HG03571 (cell line): ENCODE measurements around the gene ALPL.

Source experiments
- ATAC-seq: cut with Tn5 transposase; IDR thresholded peaks from one replicate; pipeline ENCODE4 v1.9.1; 2021; ENCODE audit not compliant: unreplicated experiment

ALPL gene

DNA sequence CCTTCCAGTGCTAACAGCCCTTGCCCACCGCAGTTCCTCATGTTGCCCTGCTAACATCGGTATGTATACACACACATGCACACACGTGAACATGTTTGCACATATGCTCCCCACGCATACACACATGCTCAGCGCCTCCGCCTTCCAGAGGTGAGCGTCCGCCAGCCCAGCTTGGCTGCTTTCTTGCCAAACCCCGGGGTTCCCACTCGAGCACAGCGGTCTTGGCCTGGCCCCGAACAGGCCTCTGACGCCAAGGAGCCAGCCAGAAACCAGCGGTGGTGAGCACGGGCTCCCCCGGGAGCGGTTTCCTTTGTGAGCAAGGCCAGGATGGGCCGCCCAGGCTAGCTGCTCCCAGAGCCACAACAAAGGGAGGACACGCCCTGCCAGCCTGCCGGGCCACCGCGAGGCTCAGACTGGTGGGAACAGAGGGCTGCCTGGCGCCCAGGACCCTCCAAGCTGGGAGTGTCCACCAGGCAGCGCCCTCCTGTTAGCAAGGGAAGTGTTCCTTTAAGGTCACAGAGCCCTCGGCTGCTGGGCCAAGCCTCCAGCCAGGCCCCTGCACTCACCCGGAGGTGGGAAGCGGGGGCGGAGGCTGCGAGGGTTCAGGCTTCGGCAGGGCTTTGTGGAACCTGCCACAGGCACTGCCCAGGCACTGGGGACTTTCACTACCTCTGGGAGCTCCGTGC, 65.4 kb downstream of the ALPL start:
- no peak for ATAC-seq

DNA sequence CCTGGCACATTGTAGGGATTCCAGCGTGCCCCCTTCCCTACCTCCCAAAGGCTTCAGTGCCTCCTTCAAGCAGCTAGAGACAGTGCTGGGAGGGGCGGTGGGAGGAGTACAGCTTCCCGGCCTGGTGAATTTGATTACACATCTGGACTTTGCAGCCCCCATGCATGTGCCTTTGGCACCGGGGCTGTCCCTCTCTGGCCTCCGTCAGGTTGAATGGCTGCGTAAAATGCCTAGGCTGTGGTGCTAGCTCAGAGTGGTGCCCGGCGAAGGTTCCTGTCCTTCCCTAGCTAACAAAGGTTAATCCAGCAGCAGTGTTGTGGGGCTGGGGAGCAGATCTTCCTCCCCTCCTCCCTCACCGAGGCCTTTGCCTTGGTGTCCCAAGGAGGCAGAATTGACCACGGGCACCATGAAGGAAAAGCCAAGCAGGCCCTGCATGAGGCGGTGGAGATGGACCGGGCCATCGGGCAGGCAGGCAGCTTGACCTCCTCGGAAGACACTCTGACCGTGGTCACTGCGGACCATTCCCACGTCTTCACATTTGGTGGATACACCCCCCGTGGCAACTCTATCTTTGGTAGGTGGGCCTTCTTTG, 66.2 kb downstream of the ALPL start:
- no peak for ATAC-seq

- no peak for ATAC-seq
Observed at GRCh38 chr1:21576031-21576797, 67.0 kb downstream of the ALPL start.

GRCh38 chr1:21576798-21577187, 67.6 kb downstream of the ALPL start:
- ATAC-seq: no peak

DNA sequence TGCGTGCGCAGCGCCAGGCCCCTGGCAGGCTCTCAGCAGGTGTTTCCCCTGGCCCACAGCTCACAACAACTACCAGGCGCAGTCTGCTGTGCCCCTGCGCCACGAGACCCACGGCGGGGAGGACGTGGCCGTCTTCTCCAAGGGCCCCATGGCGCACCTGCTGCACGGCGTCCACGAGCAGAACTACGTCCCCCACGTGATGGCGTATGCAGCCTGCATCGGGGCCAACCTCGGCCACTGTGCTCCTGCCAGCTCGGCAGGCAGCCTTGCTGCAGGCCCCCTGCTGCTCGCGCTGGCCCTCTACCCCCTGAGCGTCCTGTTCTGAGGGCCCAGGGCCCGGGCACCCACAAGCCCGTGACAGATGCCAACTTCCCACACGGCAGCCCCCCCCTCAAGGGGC, 68.1 kb downstream of the ALPL start:
- no peak for ATAC-seq

DNA sequence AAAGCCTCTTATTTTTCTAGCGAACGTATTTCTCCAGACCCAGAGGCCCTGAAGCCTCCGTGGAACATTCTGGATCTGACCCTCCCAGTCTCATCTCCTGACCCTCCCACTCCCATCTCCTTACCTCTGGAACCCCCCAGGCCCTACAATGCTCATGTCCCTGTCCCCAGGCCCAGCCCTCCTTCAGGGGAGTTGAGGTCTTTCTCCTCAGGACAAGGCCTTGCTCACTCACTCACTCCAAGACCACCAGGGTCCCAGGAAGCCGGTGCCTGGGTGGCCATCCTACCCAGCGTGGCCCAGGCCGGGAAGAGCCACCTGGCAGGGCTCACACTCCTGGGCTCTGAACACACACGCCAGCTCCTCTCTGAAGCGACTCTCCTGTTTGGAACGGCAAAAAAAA, 68.7 kb downstream of the ALPL start:
- no peak for ATAC-seq

GRCh38 chr1:21579791-21580190, 70.6 kb downstream of the ALPL start:
- ATAC-seq: no peak

GRCh38 chr1:21584096-21584495, 74.9 kb downstream of the ALPL start:
- ATAC-seq: no peak

- ATAC-seq: no peak
Observed at GRCh38 chr1:21585037-21585436, 75.8 kb downstream of the ALPL start.

DNA sequence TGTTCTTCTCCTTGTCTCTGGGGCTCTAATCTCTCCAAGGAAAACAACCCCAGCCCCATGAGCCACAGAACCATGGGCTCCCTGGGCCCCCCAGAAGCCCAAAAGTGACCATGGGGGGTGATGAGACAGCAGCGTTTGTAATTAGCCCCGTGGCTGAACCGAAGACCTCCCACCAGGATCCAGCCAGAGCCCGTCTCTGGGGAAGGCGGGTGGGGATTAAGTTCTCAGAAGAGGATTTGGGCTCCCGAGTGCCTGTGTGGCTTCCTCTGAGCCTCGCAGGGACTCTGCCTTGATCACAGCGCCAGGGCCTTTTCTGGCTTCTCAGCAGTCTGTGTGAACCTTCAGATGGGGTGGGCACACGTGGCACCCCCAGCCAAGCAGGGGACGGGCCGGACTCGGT, 77.0 kb downstream of the ALPL start:
- ATAC-seq: no peak

DNA sequence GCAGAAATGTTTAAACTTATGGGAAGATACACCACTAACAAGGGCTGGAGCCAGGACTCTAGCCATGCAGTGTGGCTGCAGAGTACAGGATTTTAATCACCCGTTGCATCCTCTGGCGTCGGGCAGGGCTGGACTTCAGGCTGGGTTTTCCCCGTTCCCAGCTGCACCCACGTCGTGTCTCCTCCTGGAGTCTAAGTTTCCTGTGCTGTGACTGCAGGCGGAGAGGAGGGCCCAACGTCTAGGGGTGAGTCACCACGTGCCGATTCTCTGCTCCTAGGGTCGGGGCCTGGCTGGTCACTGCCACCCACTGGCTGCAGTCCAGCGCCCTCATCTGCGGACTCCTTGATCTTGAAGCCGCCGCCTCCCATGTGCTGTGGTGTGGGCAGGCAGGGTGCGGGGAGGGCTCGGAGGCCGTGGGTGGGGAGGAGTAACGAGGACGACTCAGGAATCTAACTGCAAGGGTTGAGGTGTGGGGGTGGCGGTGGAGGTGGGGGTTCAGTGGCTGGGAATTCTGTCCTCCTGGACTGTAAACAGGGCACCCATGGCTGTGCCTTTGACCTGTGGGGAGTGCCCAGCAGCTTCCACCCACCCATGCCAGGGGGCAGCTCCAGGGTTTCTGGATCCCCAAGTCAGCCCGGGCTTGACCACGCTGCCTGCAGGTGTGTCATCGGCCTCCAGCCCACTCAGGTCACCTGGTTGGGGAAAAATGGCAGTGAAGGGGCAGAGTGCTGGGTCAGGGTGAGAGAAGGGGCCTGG, 77.8 kb downstream of the ALPL start:
- no peak for ATAC-seq

DNA sequence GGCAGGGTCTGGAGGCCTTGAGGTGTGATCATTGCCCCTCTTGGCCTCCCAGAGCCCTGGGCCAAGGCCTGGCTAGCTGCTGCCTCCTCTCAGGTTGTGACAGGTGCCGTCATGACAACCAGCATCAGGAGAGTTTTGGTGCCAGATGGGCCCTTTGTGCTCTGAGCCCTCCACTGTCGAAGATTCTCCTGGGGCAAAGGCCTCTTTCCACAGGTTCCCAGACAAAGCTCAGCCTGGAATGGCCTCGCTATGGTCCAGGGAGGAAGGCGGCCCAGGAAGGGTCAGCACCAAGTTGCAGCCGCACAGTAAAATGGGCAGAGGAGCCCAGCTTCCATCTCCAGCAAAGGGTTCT, 78.4 kb downstream of the ALPL start:
- ATAC-seq: no peak

GRCh38 chr1:21589618-21590017, 80.4 kb downstream of the ALPL start:
- ATAC-seq: no peak

DNA sequence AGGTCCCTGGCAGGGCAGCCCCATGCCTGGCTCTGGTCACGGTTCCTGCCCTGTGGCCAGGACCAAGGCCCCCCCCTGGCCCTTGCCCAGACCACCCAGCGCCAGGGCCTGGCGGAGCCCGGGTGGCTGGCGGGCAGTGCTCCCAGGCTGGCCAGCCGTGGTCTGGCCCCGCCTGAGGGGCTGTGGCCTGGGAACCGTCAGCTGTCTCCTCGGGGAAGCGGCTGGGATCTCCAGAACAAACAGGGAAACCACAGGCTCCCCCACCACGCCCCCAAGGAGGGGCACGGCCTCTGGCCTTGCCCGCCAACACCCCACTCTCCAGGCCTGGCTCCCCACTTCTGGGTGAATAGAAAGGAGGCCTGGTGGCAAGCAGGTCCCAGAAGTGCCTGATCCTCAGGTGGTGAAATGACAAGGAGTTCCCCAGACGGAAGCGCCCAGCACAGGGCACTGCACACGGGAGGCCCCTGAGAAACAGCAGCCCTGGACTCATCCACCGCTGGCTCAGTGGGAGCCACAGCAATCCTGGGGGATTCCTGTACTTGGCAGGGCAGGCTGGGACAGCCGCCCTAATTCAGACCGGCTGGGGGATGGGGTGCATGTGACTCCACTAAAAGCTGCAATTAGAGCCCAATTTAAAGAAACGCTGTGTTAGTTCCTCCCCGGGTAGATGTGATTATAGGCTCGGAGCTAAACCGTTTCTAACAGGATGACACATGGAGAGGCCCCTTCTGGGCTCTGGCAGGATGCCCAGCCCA, 81.1 kb downstream of the ALPL start:
- ATAC-seq: no peak

DNA sequence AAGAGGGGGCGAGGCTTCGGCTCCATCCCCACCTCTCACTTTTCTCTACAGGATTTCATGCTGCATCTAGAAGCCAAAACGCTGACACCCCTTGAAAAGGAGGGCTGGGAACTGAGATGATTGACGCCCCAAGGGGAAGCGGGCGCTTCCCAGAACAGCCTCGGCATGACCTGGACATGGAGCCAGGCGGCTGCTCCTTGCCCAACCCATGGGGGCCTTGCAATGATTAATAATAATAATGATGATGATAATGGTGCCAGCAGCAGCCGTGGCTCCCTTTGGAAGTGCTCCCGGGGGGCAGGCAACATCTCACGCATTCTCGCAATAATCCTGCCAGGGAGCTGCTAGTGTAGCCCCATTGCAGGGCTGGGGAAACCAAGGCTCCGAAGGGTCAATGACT, 81.7 kb downstream of the ALPL start:
- ATAC-seq: no peak

GRCh38 chr1:21592086-21592865, 83.1 kb downstream of the ALPL start:
- ATAC-seq: no peak

- no peak for ATAC-seq
Observed at GRCh38 chr1:21593231-21593630, 84.0 kb downstream of the ALPL start.

DNA sequence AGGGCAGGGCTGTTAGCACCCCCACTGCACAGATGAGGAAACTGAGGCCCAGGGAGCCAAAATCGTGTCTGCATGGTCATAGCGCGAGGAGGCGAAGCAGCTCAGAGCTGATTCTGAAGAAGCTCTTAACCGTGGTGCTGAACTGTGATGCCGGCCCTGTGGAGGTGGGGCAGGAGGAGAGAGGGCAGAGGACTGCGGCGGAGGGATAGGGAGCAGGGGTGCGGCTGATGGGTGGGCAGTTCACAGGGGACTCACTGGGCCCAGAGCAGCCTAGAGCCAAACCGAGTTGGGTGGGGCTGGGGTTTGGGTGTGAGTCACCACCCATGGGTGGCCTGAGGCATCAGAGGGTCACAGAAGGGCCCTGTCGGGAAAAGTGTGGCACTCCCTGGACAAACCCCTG, 85.3 kb downstream of the ALPL start:
- no peak for ATAC-seq

DNA sequence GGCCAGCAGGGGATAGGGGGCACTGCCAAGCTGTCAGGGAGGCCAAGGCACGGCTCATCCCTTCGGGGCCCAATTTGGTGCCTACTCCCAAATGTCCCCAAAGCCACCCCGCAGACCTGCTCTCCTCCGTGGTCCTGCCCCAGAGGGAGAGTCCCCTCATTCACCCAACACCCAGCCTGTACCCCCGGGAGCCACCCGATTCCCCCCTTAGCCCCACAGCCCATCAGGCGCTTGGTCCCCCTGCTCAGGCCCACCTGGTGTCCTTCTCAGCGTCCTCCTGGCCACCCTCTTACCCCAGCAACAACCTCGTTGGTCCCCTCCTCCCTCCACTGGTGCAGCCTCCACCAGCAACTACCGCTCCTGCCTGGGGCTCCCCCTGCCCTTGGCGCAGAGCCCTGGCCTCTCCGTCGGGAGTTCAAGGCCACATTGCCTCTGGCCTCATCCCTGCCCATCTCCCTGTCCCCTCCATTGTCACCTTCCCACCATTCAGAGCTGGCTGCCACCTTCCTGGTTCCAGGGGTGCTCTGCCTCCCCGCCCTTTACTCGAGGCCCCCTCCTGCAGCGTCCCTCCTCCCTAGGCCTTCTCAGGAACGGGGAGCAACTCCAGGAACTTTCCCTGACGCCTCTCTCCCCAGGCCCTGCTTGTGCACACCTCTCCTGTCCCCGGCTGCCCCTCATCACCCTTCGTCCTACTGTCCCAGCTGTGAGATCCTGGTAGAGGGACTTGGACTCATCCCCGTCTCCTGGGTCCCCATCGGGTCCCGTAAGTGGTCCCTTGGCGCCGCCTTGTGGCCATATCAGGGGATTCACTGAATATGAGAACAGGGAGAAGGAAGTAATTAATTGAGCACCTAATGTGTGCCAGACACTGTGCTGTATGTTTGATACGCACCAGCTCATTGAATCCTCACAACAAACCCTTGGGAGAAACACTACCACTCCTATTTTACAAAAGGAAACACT, 86.0 kb downstream of the ALPL start:
- ATAC-seq: no peak
